Endothelial cell of umbilical vein (primary cell): ENCODE measurements around the gene C1QA. TPM values are rescaled to one million over a fixed set of nuclear protein-coding genes. Genes with fewer than 3 reads are reported as not detected.

Source experiments
- BruUV-seq: library from RNA; stranded (reverse); fragments of 400-500 nt; replicated peaks from 2 replicates; lab custom pipeline; 2021; lab: Mats Ljungman, UMichigan
- CTCF ChIA-PET: fragments of 300-600, 350-600 bp; sonication (Branson Sonifier 250); formaldehyde crosslinking; loops from one replicate; lab custom pipeline; 2021; ENCODE audit warnings: antibody characterized with exemption, inconsistent platforms; lab: Charles Lee
- POLR2A ChIA-PET: fragments of 300-600, 350-600 bp; sonication (Branson Sonifier 250); formaldehyde crosslinking; loops from one replicate; lab custom pipeline; 2021; ENCODE audit warnings: antibody characterized with exemption, inconsistent platforms; lab: Charles Lee
- DNase-seq: peaks from one replicate; pipeline ENCODE4 v3.0.0-alpha.2; 2011; ENCODE audit warnings: low read depth, low spot score
- FAIRE-seq: peaks from 2 replicates; lab custom pipeline; 2011; peaks lifted over from hg19 to GRCh38; lab: Jason Lieb, UNC
- H2AFZ ChIP-seq: 2 replicates; pipeline ENCODE4 v1.6.0; 2012; ENCODE audit warnings: low read depth, low read length, control low read depth, inconsistent platforms
- H3K27ac ChIP-seq: 2 replicates; pipeline ENCODE4 v1.5.1; 2011; ENCODE audit warnings: low read depth, mild to moderate bottlenecking, control low read depth, low read length, moderate library complexity; ENCODE audit not compliant: insufficient read depth
- H3K27me3 ChIP-seq, 2 experiments: 2 replicates each; pipeline versions ENCODE4 v1.6.0 to v1.6.1; 2011; ENCODE audit warnings: low read length in 2 of 2, mixed read lengths in 1 of 2; ENCODE audit not compliant: control insufficient read depth in 2 of 2, insufficient read depth in 2 of 2
- H3K36me3 ChIP-seq, 2 experiments: 2 replicates in 1 of 2; 3 replicates in 1 of 2; pipeline ENCODE4 v1.5.1; 2011; ENCODE audit warnings: low read length in 2 of 2, mild to moderate bottlenecking in 1 of 2, moderate library complexity in 1 of 2; ENCODE audit not compliant: control insufficient read depth in 2 of 2, insufficient read depth in 2 of 2; ENCODE audit errors: extremely low read depth in 1 of 2
- H3K4me1 ChIP-seq: 3 replicates; pipeline ENCODE4 v1.5.1; 2011; ENCODE audit warnings: mild to moderate bottlenecking, low read length; ENCODE audit not compliant: control insufficient read depth, insufficient read depth; ENCODE audit errors: extremely low read depth
- H3K4me2 ChIP-seq: 2 replicates; pipeline ENCODE4 v1.6.1; 2011; ENCODE audit warnings: low read length, control low read depth, mixed read lengths; ENCODE audit not compliant: insufficient read depth
- H3K4me3 ChIP-seq, 3 experiments: fragments of 200-600 bp in 1 of 3; sonication (generic), shearing (Covaris generic) in 1 of 3; replicated peaks in 1 of 3; 2 replicates each; pipeline ENCODE4 v1.5.1; 2011 to 2016; ENCODE audit warnings: control low read depth in 3 of 3, low read length in 3 of 3, mild to moderate bottlenecking in 2 of 3, inconsistent platforms in 1 of 3, low read depth in 1 of 3, moderate library complexity in 1 of 3; ENCODE audit not compliant: insufficient read depth in 1 of 3
- H3K79me2 ChIP-seq: 2 replicates; pipeline ENCODE4 v1.6.0; 2012; ENCODE audit warnings: low read length, inconsistent platforms; ENCODE audit not compliant: control insufficient read depth, insufficient read depth
- H3K9ac ChIP-seq: replicated peaks from 2 replicates; pipeline ENCODE3; 2011; ENCODE audit warnings: low read length, control low read depth; ENCODE audit not compliant: insufficient read depth; ENCODE audit errors: extremely low read depth
- H3K9me1 ChIP-seq: replicated peaks from 3 replicates; pipeline ENCODE4 v1.6.0; 2011; ENCODE audit warnings: mild to moderate bottlenecking, low read length; ENCODE audit not compliant: control insufficient read depth, insufficient read depth; ENCODE audit errors: extremely low read depth
- H3K9me3 ChIP-seq: replicated peaks from 2 replicates; pipeline ENCODE4 v1.5.1; 2012; ENCODE audit warnings: low read length, inconsistent platforms; ENCODE audit not compliant: control insufficient read depth, insufficient read depth
- H4K20me1 ChIP-seq: replicated peaks from 2 replicates; pipeline ENCODE3; 2011; ENCODE audit warnings: mild to moderate bottlenecking, low read length; ENCODE audit not compliant: control insufficient read depth, insufficient read depth; ENCODE audit errors: extremely low read depth
- EZH2 ChIP-seq: IDR thresholded peaks from 2 replicates; pipeline ENCODE4 v1.6.1; 2012; ENCODE audit warnings: borderline replicate concordance, low read depth, mild to moderate bottlenecking, moderate library complexity, low read length, inconsistent platforms; ENCODE audit not compliant: severe bottlenecking
- FOS ChIP-seq: IDR thresholded peaks from 2 replicates; pipeline ENCODE4 v1.6.1; 2011; ENCODE audit warnings: mild to moderate bottlenecking, low read length, moderate library complexity, borderline replicate concordance; ENCODE audit not compliant: insufficient read depth
- GATA2 ChIP-seq: IDR thresholded peaks from 2 replicates; pipeline ENCODE4 v1.7.0; 2011; ENCODE audit warnings: low read depth, mild to moderate bottlenecking, moderate library complexity, mixed read lengths, low read length; ENCODE audit not compliant: insufficient read length, insufficient read depth
- JUN ChIP-seq: IDR thresholded peaks from 2 replicates; pipeline ENCODE4 v1.6.1; 2011; ENCODE audit warnings: borderline replicate concordance, low read depth; ENCODE audit not compliant: insufficient read length, insufficient read depth
- MAX ChIP-seq: IDR thresholded peaks from 2 replicates; pipeline ENCODE4 v1.6.1; 2011; ENCODE audit not compliant: insufficient read depth, insufficient read length
- MYC ChIP-seq: IDR thresholded peaks from one replicate; pipeline ENCODE4 v1.6.1; 2011; ENCODE audit warnings: mild to moderate bottlenecking, low read depth, low read length
- POLR2A ChIP-seq: IDR thresholded peaks from 2 replicates; pipeline ENCODE4 v1.6.1; 2012; ENCODE audit warnings: low read depth, mild to moderate bottlenecking, control low read depth, low read length
- POLR2AphosphoS5 ChIP-seq: IDR thresholded peaks from 2 replicates; pipeline ENCODE4 v1.6.1; 2012; ENCODE audit warnings: low read depth, mild to moderate bottlenecking, control low read depth, low read length, moderate library complexity; ENCODE audit not compliant: insufficient read depth
- dilution Hi-C: fragments of 300-500 bp; cut with MboI; formaldehyde crosslinking; loops from one replicate; pipeline ENCODE4 v1.15.0; 2019; ENCODE audit warnings: low sequenced_read_pairs; ENCODE audit not compliant: extremely low pct_ligation_motif_present
- intact Hi-C: fragments of 100-400 bp; cut with micrococcal nuclease; formaldehyde crosslinking; loops from one replicate; pipeline ENCODE4 v1.10.0; 2022
- polyA plus RNA-seq, 4 experiments: library from polyadenylated mRNA; depleted of rRNA in 3 of 4; stranded (reverse) in 3 of 4; unstranded in 1 of 4; fragments of >200 nt; gene quantifications; 2 replicates each; pipeline versions ENCODE4 v1.2.1 to v1.2.3, GENCODE V29; 2011 to 2012; ENCODE audit warnings: missing spikeins in 1 of 4
- total RNA-seq: library from RNA; stranded (reverse); gene quantifications from 2 replicates; pipeline ENCODE4 v1.2.3, GENCODE V29; 2021
- TF ChIP-seq, protein P1 (sequence below), 2 donors: IDR thresholded peaks; 1 replicate in 1 of 2; 2 replicates in 1 of 2; pipeline ENCODE4 v1.5.1; 2011; ENCODE audit warnings: low read length in 2 of 2, mild to moderate bottlenecking in 2 of 2, moderate library complexity in 2 of 2, control low read depth in 1 of 2, inconsistent platforms in 1 of 2, low read depth in 1 of 2; ENCODE audit not compliant: insufficient read depth in 1 of 2; ENCODE audit errors: extremely low read depth in 1 of 2

C1QA gene
- total and polyA plus RNA-seq, 2 donors (not counting 3 experiments of a cell fraction or from before 2014, with no cell fraction given): not detected

- Histone ChIP-seq H3K4me3 (no peak overlapping the region), H2AFZ (no peak overlapping the region), H3K4me1 (peaks cover 10% of the 10 kb centered on the region), H3K9me3 (no peaks in the 10 kb centered on the region), H3K9ac (no peak overlapping the region), H4K20me1 (no peaks in the 10 kb centered on the region), H3K36me3 (no peaks in the 10 kb centered on the region), H3K27ac (no peak overlapping the region), H3K27me3 (peaks cover 11 to 12% of the 10 kb centered on the region in 2 experiments), H3K4me2 (no peak overlapping the region), H3K9me1 (no peaks in the 10 kb centered on the region), H3K79me2 (no peaks in the 10 kb centered on the region)
- BruUV-seq: no TSS peak
- DNase-seq: peak; percentile 74
- intact Hi-C loops: loop anchor here (1.0 to 2.0 kb wide), 6 partner anchors 31 to 291 kb away; no protein-coding TSS in a partner anchor
- ChIA-PET CTCF (interaction anchor here (0.8 to 5.8 kb wide), 29 partner anchors 8 to 292 kb away, joined by 3 to 149 read pairs (median 5); no protein-coding TSS in a partner anchor), POLR2A (no interaction called here)
- TF ChIP-seq, protein P1, sequence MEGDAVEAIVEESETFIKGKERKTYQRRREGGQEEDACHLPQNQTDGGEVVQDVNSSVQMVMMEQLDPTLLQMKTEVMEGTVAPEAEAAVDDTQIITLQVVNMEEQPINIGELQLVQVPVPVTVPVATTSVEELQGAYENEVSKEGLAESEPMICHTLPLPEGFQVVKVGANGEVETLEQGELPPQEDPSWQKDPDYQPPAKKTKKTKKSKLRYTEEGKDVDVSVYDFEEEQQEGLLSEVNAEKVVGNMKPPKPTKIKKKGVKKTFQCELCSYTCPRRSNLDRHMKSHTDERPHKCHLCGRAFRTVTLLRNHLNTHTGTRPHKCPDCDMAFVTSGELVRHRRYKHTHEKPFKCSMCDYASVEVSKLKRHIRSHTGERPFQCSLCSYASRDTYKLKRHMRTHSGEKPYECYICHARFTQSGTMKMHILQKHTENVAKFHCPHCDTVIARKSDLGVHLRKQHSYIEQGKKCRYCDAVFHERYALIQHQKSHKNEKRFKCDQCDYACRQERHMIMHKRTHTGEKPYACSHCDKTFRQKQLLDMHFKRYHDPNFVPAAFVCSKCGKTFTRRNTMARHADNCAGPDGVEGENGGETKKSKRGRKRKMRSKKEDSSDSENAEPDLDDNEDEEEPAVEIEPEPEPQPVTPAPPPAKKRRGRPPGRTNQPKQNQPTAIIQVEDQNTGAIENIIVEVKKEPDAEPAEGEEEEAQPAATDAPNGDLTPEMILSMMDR (IDR thresholded peaks at IDR 0.05; ENCODE audit: extremely low read depth in 1 of 2, insufficient read depth in 1 of 2, low read depth in 1 of 2, low read length in 2 of 2): peak; percentile 67 to 86
- TF ChIP-seq MAX (no peak), POLR2AphosphoS5 (no peak), JUN (no peak), MYC (no peak), POLR2A (no peak), FOS (no peak), EZH2 (peak; percentile 40), GATA2 (peak; percentile 53)
- dilution Hi-C loops: loop anchor here (25.0 kb wide), 1 partner anchor 289 kb away; the partner anchor contains the start of gene LACTBL1
- FAIRE-seq: peak; percentile 85
Observed at GRCh38 chr1:22673486-22674409, 37.3 kb downstream of the C1QA start.
